HL-60 (cell line): ENCODE results near the gene OSER1.

ENCODE experiments used
- CTCF ChIP-seq: IDR thresholded peaks from one replicate; pipeline ENCODE4 v1.5.1; 2011; ENCODE audit warnings: low read length, control low read depth, inconsistent platforms; ENCODE audit not compliant: insufficient read depth
- GABPA ChIP-seq: IDR thresholded peaks from 2 replicates; pipeline ENCODE4 v1.6.1; 2012; ENCODE audit warnings: low read depth
- POLR2AphosphoS5 ChIP-seq: IDR thresholded peaks from 2 replicates; pipeline ENCODE4 v1.6.1; 2012; ENCODE audit warnings: low read depth
- SPI1 ChIP-seq: IDR thresholded peaks from 2 replicates; pipeline ENCODE4 v1.6.1; 2012; ENCODE audit warnings: low read depth, mild to moderate bottlenecking, borderline replicate concordance
- TF ChIP-seq, protein P1 (sequence below): IDR thresholded peaks from 2 replicates; pipeline ENCODE4 v1.6.1; 2012; ENCODE audit warnings: low read depth; ENCODE audit not compliant: insufficient replicate concordance

DNA sequence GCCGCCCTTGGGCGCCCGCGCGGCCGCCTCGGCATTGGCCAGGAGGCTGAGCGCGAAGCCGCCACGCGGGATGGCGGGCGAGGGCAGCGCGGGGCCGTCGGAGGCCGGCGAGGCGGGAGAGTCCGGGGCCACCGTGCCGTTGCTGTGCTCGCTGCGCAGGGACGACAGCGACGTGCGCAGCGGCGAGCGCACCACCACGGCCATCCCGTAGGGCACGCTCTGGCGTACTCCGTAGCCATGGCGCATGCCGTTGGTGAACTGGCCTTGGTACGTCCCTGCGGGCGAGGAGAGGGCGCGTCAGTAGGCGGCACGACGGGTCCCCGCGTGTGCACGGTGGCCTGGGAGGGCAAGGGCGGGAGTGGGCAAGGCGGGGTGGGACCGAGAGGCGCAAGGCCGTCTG is 50.4 kb downstream of the OSER1 start:
- no peak for TF ChIP-seq CTCF
- TF ChIP-seq, protein P1, sequence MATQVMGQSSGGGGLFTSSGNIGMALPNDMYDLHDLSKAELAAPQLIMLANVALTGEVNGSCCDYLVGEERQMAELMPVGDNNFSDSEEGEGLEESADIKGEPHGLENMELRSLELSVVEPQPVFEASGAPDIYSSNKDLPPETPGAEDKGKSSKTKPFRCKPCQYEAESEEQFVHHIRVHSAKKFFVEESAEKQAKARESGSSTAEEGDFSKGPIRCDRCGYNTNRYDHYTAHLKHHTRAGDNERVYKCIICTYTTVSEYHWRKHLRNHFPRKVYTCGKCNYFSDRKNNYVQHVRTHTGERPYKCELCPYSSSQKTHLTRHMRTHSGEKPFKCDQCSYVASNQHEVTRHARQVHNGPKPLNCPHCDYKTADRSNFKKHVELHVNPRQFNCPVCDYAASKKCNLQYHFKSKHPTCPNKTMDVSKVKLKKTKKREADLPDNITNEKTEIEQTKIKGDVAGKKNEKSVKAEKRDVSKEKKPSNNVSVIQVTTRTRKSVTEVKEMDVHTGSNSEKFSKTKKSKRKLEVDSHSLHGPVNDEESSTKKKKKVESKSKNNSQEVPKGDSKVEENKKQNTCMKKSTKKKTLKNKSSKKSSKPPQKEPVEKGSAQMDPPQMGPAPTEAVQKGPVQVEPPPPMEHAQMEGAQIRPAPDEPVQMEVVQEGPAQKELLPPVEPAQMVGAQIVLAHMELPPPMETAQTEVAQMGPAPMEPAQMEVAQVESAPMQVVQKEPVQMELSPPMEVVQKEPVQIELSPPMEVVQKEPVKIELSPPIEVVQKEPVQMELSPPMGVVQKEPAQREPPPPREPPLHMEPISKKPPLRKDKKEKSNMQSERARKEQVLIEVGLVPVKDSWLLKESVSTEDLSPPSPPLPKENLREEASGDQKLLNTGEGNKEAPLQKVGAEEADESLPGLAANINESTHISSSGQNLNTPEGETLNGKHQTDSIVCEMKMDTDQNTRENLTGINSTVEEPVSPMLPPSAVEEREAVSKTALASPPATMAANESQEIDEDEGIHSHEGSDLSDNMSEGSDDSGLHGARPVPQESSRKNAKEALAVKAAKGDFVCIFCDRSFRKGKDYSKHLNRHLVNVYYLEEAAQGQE = no peak
- no peak for TF ChIP-seq POLR2AphosphoS5
- TF ChIP-seq SPI1 = no peak
- no peak for TF ChIP-seq GABPA
